ENCODE measurements around the gene NTF3.
"Not testable (repeated sequence)": the region's sequence is repeated elsewhere in the genome, so short reads cannot be mapped to it uniquely, and the experiment has no call there.

The NTF3 gene

DNA sequence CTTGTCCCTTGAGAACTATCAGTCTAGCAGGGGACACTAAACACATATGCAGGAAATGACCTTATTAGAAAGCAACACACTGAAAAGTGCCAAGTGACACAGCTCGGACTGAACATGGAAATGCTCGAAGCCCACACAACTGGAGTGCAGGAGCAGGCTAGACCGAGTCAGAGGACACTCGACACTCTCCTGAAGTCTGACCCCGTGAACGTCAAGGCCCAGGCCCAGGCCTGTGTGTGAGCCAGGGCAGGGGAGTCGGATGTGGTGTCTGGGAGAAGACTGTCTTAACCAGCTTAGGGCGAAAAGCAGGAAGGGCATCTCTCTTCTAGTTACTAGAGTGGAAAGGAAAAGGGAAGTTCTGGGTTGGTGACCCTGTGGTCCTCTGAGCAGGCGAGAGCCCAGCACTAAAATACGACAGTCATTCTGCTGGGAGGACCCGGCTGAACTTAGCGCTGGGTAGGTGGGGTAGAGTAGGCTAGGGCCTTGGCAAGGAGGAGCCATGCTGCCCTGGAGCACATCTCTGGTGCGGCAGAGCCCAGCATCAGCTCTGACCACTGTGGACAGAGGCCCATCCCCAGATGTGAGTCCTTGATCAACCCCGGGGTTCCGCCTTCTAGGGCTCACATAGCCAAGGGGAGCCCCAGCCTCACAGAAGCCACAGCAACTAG, 93.0 kb downstream of the NTF3 start:
- TF ChIP-seq, protein P1, sequence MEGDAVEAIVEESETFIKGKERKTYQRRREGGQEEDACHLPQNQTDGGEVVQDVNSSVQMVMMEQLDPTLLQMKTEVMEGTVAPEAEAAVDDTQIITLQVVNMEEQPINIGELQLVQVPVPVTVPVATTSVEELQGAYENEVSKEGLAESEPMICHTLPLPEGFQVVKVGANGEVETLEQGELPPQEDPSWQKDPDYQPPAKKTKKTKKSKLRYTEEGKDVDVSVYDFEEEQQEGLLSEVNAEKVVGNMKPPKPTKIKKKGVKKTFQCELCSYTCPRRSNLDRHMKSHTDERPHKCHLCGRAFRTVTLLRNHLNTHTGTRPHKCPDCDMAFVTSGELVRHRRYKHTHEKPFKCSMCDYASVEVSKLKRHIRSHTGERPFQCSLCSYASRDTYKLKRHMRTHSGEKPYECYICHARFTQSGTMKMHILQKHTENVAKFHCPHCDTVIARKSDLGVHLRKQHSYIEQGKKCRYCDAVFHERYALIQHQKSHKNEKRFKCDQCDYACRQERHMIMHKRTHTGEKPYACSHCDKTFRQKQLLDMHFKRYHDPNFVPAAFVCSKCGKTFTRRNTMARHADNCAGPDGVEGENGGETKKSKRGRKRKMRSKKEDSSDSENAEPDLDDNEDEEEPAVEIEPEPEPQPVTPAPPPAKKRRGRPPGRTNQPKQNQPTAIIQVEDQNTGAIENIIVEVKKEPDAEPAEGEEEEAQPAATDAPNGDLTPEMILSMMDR (IDR thresholded peaks at IDR 0.05): no peak
- TF ChIP-seq ZFX (IDR thresholded peaks at IDR 0.05; ENCODE audit: borderline replicate concordance): no peak
- H3K27ac ChIP-seq: no peak overlapping the region

DNA sequence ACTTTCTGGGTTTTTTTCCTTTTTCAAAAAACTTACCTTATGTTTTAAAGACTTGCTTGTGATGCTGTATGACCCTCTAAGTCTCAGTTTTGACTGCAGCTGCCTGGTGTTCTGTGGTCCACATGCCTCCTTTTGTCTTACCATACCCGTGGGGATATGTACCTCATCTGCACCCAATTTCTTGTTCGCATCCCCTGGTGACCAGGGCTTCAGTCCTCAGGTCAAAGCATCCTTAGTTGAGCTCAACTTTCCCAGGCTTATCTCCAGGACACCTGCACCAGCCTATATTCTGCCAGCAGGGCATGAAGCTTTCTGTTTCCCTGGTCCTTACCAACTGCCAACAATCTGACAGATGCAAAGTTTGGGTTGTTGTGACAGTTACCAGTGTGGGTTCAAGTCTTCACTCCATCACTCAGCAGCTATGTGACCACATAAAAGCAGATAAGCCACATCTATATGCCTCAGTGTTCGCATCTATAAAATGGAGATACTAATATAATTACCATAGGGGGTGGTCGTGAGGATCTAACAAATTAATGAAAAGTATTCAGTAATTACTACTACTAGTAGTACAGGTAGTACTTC, 94.0 kb downstream of the NTF3 start:
- no peak for TF ChIP-seq ZFX (IDR thresholded peaks at IDR 0.05; ENCODE audit: borderline replicate concordance)
- TF ChIP-seq, protein P1 (IDR thresholded peaks at IDR 0.05): no peak
- no peak overlapping the region for H3K27ac ChIP-seq

- TF ChIP-seq ZFX (IDR thresholded peaks at IDR 0.05; ENCODE audit: borderline replicate concordance): no peak
- TF ChIP-seq, protein P1 (IDR thresholded peaks at IDR 0.05): no peak
- H3K27ac ChIP-seq: no peak overlapping the region
Measured at GRCh38 chr12:5533368-5533767, 101.5 kb downstream of the NTF3 start.

DNA sequence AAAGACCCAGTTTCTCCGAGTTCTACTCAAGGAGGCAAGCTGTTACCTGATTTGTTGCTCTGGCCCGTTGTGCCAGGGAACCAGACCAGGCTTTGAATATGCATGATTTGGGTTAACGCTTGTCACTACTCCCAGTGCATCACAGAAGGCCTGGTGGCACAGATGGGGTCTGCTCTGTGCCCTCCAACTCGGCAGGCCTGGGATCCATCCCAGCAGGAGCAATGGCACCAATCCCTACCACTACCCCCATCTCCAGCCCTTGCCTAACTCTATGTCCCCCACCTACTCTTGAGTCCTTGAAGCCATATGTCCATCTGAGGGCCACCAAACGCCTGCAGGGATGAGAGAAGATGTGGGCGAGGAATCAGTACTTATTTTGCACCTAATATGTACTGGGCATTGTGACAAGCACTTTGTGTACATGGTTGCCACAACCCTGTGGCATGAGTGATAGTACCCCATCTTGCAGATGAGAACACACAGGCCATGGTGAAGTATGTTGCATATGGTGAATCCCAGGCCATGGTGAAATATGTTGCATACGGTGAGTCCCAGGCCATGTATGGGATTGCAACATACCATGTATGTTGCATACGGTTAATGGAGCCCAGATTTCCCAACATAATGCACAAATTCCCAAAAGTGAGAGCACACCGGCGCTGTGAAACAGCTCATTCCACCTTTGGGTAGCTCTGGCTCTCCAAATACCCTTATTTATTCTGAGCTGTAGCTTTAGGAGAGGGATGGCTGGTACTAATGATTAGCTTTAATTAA, 102.7 kb downstream of the NTF3 start:
- H3K27ac ChIP-seq: no peak overlapping the region
- no peak for TF ChIP-seq ZFX (IDR thresholded peaks at IDR 0.05; ENCODE audit: borderline replicate concordance)
- TF ChIP-seq, protein P1 (IDR thresholded peaks at IDR 0.05): no peak

DNA sequence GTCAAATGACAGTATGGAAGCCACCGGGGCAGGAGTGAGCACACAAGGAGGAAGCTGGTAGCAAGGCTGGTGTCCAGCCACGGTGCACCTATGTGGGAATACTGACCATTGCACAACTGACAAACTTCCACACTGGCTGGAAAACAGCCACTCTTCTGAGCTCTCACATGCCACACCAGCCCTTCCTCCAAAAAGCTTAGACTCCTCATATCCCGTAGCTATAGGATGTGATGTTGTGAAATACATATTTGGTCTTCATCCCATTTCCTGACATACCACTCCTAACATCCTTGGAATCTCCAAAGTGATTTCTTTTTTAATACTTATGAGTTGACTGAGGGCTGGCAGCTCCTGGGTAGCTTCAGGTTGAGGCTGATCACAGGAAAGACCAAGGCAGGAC, 103.6 kb downstream of the NTF3 start:
- no peak for TF ChIP-seq ZFX (IDR thresholded peaks at IDR 0.05; ENCODE audit: borderline replicate concordance)
- TF ChIP-seq, protein P1 (IDR thresholded peaks at IDR 0.05): no peak
- no peak overlapping the region for H3K27ac ChIP-seq

DNA sequence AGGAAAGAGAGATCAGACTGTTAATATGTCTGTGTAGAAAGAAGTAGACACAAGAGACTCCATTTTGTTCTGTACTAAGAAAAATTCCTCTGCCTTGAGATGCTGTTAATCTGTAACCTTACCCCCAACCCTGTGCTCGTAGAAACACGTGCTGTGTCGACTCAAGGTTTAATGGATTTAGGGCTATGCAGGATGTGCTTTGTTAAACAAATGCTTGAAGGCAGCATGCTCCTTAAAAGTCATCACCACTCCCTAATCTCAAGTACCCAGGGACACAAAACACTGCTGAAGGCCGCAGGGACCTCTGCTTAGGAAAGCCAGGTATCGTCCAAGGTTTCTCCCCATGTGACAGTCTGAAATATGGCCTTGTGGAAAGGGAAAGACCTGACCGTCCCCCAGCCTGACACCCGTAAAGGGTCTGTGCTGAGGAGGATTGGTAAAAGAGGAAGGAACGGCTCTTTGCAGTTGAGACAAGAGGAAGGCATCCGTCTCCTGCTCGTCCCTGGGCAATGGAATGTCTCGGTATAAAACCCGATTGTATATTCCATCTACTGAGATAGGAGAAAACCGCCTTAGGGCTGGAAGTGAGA, 105.2 kb downstream of the NTF3 start:
- H3K27ac ChIP-seq: not testable (repeated sequence)

- H3K27ac ChIP-seq: no peak overlapping the region
- TF ChIP-seq, protein P1 (IDR thresholded peaks at IDR 0.05): no peak
- no peak for TF ChIP-seq ZFX (IDR thresholded peaks at IDR 0.05; ENCODE audit: borderline replicate concordance)
Measured at GRCh38 chr12:5537771-5538170, 105.9 kb downstream of the NTF3 start.

Measured in 22Rv1 (cell line).